Measurements from ENCODE around the gene HOXD11.

DNA sequence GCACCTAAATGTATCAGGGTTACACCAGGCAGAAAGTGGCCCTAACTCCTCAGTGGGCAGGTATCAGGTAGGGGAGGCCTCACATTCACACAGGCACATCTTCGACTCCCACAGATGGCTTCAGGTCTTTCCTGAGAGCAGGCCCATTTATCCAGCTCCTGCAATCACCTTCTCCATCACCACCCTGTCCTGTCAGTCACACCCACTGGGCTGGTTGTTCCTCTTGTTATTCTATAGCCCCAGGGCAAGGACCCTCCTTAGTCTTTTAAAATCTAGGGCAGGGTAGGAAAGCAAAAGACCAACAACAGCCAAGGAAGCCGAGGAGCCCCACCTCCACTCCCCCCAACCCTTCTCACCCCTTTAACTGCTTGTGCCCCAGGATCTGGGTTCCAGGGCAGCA lies 35.2 kb downstream of the HOXD11 start:
- TF ChIP-seq, protein P1, sequence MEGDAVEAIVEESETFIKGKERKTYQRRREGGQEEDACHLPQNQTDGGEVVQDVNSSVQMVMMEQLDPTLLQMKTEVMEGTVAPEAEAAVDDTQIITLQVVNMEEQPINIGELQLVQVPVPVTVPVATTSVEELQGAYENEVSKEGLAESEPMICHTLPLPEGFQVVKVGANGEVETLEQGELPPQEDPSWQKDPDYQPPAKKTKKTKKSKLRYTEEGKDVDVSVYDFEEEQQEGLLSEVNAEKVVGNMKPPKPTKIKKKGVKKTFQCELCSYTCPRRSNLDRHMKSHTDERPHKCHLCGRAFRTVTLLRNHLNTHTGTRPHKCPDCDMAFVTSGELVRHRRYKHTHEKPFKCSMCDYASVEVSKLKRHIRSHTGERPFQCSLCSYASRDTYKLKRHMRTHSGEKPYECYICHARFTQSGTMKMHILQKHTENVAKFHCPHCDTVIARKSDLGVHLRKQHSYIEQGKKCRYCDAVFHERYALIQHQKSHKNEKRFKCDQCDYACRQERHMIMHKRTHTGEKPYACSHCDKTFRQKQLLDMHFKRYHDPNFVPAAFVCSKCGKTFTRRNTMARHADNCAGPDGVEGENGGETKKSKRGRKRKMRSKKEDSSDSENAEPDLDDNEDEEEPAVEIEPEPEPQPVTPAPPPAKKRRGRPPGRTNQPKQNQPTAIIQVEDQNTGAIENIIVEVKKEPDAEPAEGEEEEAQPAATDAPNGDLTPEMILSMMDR (IDR thresholded peaks at IDR 0.05) = no peak
- TF ChIP-seq POLR2A (IDR thresholded peaks at IDR 0.05) = no peak

Measured in heart left ventricle (tissue), 13 donors.